ENCODE measurements around the gene GNB1.
"Not testable (repeated sequence)": the region's sequence is repeated elsewhere in the genome, so short reads cannot be mapped to it uniquely, and the experiment has no call there.

- not testable (repeated sequence) for TF ChIP-seq POLR2A (IDR thresholded peaks at IDR 0.05; ENCODE audit: low read length); GATA1 (IDR thresholded peaks at IDR 0.05; ENCODE audit: low read depth, low read length)
Observed at GRCh38 chr1:1738799-1739337, 152.0 kb downstream of the GNB1 start.

All from erythroblast (primary cell).